Panc1 (cell line): ENCODE results near the gene KDM7A. TPM values are rescaled to one million over a fixed set of nuclear protein-coding genes. Genes with fewer than 3 reads are reported as not detected.

ENCODE experiments used
- ATAC-seq: fragments of 200-7000 bp; cut with Tn5 transposase; 2 replicates; pipeline ENCODE4 v1.9.1; 2020; ENCODE audit warnings: mild to moderate bottlenecking, moderate library complexity
- BruUV-seq: library from RNA; stranded (reverse); fragments of 400-500 nt; replicated peaks from 2 replicates; lab custom pipeline; 2021; lab: Mats Ljungman, UMichigan
- CTCF ChIA-PET: fragments of 300-600 bp; sonication (Branson Sonifier 250); formaldehyde crosslinking; loops from one replicate; lab custom pipeline; 2022; ENCODE audit warnings: antibody characterized with exemption; lab: Charles Lee
- POLR2A ChIA-PET: fragments of 300-600 bp; sonication (Branson Sonifier 250); formaldehyde crosslinking; loops from one replicate; lab custom pipeline; 2022; ENCODE audit warnings: antibody characterized with exemption; lab: Charles Lee
- DNase-seq: peaks from one replicate; pipeline ENCODE4 v3.0.0-alpha.2; 2010; ENCODE audit warnings: low read depth, low spot score
- H3K27ac ChIP-seq: 2 replicates; pipeline ENCODE4 v1.5.1; 2011; ENCODE audit warnings: mild to moderate bottlenecking, low read length, inconsistent platforms
- H3K27me3 ChIP-seq: fragments of 200-500 bp; sonication (Bioruptor generic); 2 replicates; pipeline ENCODE4 v1.6.0; 2014; ENCODE audit warnings: low read length, inconsistent platforms; ENCODE audit not compliant: control insufficient read depth, insufficient read depth
- H3K36me3 ChIP-seq: fragments of 200-500 bp; sonication (Bioruptor generic); 2 replicates; pipeline ENCODE4 v1.5.1; 2014; ENCODE audit warnings: inconsistent platforms, mild to moderate bottlenecking, low read length, moderate library complexity; ENCODE audit not compliant: control insufficient read depth, insufficient read depth
- H3K4me1 ChIP-seq: 2 replicates; pipeline ENCODE4 v1.5.1; 2011; ENCODE audit warnings: inconsistent platforms, mild to moderate bottlenecking, low read length, moderate library complexity; ENCODE audit not compliant: control insufficient read depth, insufficient read depth
- H3K4me3 ChIP-seq, 2 experiments: 2 replicates each; pipeline ENCODE4 v1.5.1; 2011 to 2012; ENCODE audit warnings: low read depth in 2 of 2, low read length in 2 of 2, mild to moderate bottlenecking in 2 of 2, inconsistent platforms in 1 of 2, moderate library complexity in 1 of 2
- H3K9me3 ChIP-seq: fragments of 200-500 bp; sonication (Bioruptor generic); 2 replicates; pipeline ENCODE4 v1.5.1; 2014; ENCODE audit warnings: low read depth, mild to moderate bottlenecking, inconsistent platforms, low read length, moderate library complexity; ENCODE audit not compliant: control insufficient read depth, insufficient read depth
- CTCF ChIP-seq: fragments of 450-650 bp; IDR thresholded peaks from 2 replicates; pipeline ENCODE4 v1.5.1; 2017; ENCODE audit warnings: mild to moderate bottlenecking
- POLR2AphosphoS5 ChIP-seq: IDR thresholded peaks from 2 replicates; pipeline ENCODE4 v1.6.1; 2012; ENCODE audit warnings: mild to moderate bottlenecking, low read depth, low read length, moderate library complexity
- REST ChIP-seq, 2 experiments: IDR thresholded peaks; 2 replicates each; pipeline ENCODE4 v1.6.1; 2011 to 2012; ENCODE audit warnings: low read depth in 2 of 2, control low read depth in 1 of 2, low read length in 1 of 2, mild to moderate bottlenecking in 1 of 2, moderate library complexity in 1 of 2; ENCODE audit not compliant: insufficient read depth in 1 of 2
- SIN3A ChIP-seq: IDR thresholded peaks from 2 replicates; pipeline ENCODE4 v1.6.1; 2012; ENCODE audit warnings: low read depth, mild to moderate bottlenecking, low read length, moderate library complexity, borderline replicate concordance; ENCODE audit not compliant: insufficient read depth
- TCF7L2 ChIP-seq: IDR thresholded peaks from 2 replicates; pipeline ENCODE4 v1.6.1; 2011; ENCODE audit warnings: mild to moderate bottlenecking, low read depth, low read length, inconsistent platforms
- in situ Hi-C: cut with HindIII; loops from 2 replicates; pipeline ENCODE4 v1.10.0; 2016; ENCODE audit warnings: low sequenced_read_pairs, low pct_unique_long_range_greater_than_20kb
- intact Hi-C: fragments of 100-400 bp; cut with micrococcal nuclease; formaldehyde crosslinking; loops from one replicate; pipeline ENCODE4 v1.10.0; 2022; ENCODE audit not compliant: unreplicated experiment
- total RNA-seq: library from RNA; stranded (reverse); gene quantifications from one replicate; pipeline ENCODE4 v1.2.1, GENCODE V29; 2021; ENCODE audit not compliant: unreplicated experiment

Gene KDM7A
- total RNA-seq, 1 experiment from 2014 or later: 3.6 TPM

GRCh38 chr7:140200061-140200989, 23.5 kb upstream of the KDM7A start:
- Histone ChIP-seq H3K4me3 (peak overlapping the region in 1 of 2 experiments; percentile 24; a peak in 2 of 4 replicates), H3K36me3 (no peaks in the 10 kb centered on the region), H3K27ac (no peak overlapping the region), H3K9me3 (no peaks in the 10 kb centered on the region), H3K27me3 (no peaks in the 10 kb centered on the region; the same call in 1 of the 2 replicates), H3K4me1 (no peaks in the 10 kb centered on the region)
- peak; percentile 96 for ATAC-seq
- ChIA-PET POLR2A (no interaction called here), CTCF (interaction anchor here (0.7 kb wide), 1 partner anchor 99 kb away, joined by 3 read pairs; no protein-coding TSS in a partner anchor)
- DNase-seq: peak; percentile 69
- no TSS peak for BruUV-seq
- in situ Hi-C loops: no loop called here
- TF ChIP-seq CTCF (no peak), POLR2AphosphoS5 (no peak), REST (IDR thresholded peaks at IDR 0.05; ENCODE audit: insufficient read depth in 1 of 2, low read depth in 2 of 2, low read length in 1 of 2) (no peak), SIN3A (no peak), TCF7L2 (no peak)
- intact Hi-C loops: no loop called here

- ChIA-PET POLR2A (interaction anchor here (0.5 to 0.6 kb wide), 2 partner anchors 18 to 414 kb away, joined by 3 to 6 read pairs; no protein-coding TSS in a partner anchor), CTCF (no interaction called here)
- no TSS peak for BruUV-seq
- DNase-seq (no peak), ATAC-seq (no peak)
- intact Hi-C loops (no loop called here), in situ Hi-C loops (no loop called here)
- Histone ChIP-seq H3K27ac (no peak overlapping the region), H3K4me3 (no peak overlapping the region), H3K27me3 (no peaks in the 10 kb centered on the region), H3K4me1 (no peaks in the 10 kb centered on the region), H3K9me3 (no peaks in the 10 kb centered on the region), H3K36me3 (no peaks in the 10 kb centered on the region)
- TF ChIP-seq POLR2AphosphoS5 (no peak), SIN3A (no peak), CTCF (no peak), REST (IDR thresholded peaks at IDR 0.05; ENCODE audit: insufficient read depth in 1 of 2, low read depth in 2 of 2, low read length in 1 of 2) (no peak), TCF7L2 (no peak)
These were observed 21.2 kb upstream of the KDM7A start for GRCh38 chr7:140197938-140198337.
